Effector CD4-positive, alpha-beta T cell (primary cell): ENCODE measurements around the gene DECR2.
"Not testable (repeated sequence)": the region's sequence is repeated elsewhere in the genome, so short reads cannot be mapped to it uniquely, and the experiment has no call there.

ENCODE experiments used
- DNase-seq: peaks from one replicate; pipeline ENCODE4 v3.0.0-alpha.2; 2020
- total RNA-seq: gene quantifications from one replicate; lab custom pipeline; 2026; lab: John Stamatoyannopoulos, UW

The DECR2 gene, protein sequence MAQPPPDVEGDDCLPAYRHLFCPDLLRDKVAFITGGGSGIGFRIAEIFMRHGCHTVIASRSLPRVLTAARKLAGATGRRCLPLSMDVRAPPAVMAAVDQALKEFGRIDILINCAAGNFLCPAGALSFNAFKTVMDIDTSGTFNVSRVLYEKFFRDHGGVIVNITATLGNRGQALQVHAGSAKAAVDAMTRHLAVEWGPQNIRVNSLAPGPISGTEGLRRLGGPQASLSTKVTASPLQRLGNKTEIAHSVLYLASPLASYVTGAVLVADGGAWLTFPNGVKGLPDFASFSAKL
- total RNA-seq, result 1.3 reads per million

- peak; percentile 99 for DNase-seq
Observed at GRCh38 chr16:401468-402348, at the start of gene DECR2. DECR2 (plus strand) TSS chr16:401885; CDS start chr16:401964, 79 bp downstream.

GRCh38 chr16:352547-353403, 48.9 kb upstream of the DECR2 start, which contains the start of gene AXIN1:
AXIN1 (minus strand) TSS chr16:352723; CDS start chr16:347025, 5,698 bp downstream.
- peak; percentile 100 for DNase-seq

- no peak for DNase-seq
Observed at GRCh38 chr16:353404-354290, 48.0 kb upstream of the DECR2 start.

GRCh38 chr16:354291-354881, 47.3 kb upstream of the DECR2 start:
- no peak for DNase-seq

- DNase-seq, result no peak
Observed at GRCh38 chr16:354971-355461, 46.7 kb upstream of the DECR2 start.

DNA sequence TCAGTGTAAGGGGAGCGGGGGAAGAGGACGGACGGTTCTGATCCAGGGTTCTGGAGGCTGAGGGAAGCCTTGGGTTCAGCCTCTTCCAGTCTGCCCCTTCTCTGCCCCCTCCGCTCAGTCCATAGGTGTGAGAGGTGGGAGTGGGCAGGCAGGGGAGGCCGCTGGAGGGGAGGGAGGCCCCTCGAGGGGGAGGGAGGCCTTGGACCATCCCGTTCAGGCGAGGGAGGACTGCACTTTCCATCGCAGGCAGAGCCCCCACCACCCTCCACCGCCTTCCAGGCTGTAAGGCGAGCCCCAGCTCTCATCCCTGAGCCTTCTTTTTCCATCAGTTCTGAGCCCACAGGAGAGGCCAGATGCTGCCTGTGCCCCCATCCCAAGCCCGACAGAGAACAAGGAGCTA, 44.9 kb upstream of the DECR2 start:
- DNase-seq, result no peak

DNA sequence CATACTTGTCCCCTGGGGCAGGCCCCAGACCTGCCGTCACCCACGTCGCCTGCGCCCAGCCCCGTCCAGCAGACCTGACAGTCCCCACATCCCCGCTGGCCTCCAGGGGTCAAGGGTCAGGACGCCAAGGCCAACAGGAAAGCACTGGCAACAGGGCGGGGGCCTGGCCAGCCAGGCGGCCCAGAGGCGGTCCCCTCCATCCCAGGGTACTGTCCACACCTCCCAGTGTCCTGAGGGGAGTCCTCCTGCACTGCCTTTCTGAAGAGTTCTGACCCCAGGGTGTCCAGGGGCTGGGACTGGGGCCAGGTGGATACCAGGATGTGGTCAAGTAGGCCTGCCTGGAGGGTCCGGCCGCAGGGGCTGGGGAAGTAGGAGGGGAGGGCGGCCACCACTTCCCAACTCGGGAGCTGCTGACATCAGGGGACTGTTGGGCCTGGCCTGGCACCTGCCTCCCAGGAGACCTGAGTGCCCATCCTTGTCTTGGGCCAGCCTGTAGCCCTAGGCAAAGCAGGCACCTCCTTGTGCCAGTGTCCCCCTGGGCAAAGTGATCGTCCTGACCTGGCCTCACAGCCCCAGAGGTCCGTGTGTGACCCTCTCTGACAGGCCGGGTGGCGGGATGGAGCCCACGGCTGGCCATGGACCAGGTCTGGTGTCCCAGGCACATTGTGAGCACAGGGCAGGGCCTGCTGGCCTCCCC, 42.5 kb upstream of the DECR2 start:
- no peak for DNase-seq

GRCh38 chr16:359871-360697, 41.6 kb upstream of the DECR2 start:
- DNase-seq, result no peak

DNA sequence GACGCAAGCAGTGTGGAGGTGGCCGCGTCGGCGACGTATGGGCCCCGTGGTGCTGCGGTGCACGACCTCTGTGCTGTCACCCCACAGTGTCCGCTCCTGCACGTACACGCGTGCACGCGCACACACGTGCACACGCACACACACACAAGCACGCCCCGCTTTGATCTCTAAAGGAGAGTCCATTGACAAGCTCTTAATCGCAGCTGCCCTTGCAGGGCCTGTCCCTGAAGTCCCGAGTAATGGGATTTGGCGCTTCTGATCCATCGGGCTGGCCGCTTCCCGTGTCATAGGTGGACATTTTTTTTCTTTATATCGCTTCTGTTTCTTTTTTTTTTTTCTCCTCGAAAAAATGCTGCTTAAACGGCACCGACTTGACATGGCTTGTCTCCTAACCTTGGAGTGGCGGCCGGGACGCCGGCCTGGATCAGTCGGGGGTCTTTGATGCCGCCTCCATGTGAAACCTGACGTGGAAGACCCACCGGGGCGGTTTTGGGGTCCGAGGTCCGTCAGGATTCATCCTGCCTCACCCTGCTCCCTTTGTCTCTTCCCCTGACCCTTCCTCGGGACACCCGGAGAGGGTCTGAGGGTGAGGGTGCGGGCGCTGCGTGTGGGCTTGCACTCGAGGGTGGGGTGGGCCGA, 40.9 kb upstream of the DECR2 start:
- DNase-seq, result no peak

- no peak for DNase-seq
Observed at GRCh38 chr16:361341-361871, 40.3 kb upstream of the DECR2 start.

DNA sequence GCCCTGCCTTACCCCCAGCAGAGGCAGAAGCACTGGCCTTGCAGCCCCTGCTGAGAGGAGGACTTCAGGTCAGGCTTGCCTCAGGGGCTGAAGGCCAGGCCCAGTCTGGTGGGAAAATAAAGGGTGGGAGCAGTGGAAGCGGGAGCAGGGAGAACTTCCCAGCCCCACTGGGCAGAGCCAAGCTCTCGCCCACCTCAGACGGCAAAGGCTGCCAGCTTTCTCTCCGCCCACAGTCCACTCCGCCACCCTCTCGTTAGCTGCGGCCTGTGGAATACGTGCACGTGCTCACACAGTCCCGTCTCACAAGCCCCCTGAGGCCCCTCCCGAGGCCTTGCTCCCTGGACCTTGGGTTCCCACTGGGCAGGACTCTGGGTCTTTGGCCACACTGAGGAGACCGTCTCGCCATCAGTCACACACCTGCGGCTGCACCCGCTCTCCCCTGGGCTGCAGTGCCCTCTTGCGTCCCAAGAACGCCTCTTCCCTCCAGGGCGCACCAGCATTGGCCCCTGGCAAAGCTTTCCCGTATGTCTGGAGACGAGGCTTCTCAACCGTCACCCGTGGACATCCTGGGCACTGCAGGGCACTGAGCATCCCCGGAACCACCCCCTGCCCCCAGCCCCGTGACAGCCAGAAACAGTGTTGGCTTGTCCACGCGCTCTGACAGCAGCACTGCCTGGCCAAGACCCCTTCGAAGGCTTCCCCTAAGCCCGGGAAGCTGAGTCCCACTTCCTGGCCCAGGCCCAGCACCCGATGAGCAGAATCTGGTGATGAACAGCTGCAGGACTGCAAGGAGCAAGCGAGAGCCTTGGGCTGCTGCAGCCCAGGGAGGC, 39.6 kb upstream of the DECR2 start:
- DNase-seq, result peak; percentile 62

DNA sequence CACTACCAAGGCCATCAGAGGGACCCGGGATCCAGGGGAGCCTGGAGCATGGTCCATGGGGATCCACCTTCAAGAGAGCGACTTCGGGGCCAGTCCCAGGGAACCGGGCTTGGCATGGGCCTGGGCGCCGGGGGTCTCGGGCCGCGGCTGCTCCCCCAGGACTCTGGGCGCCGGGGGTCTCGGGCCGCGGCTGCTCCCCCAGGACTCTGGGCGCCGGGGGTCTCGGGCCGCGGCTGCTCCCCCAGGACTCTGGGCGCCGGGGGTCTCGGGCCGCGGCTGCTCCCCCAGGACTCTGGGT, 39.0 kb upstream of the DECR2 start:
- DNase-seq, result not testable (repeated sequence)

GRCh38 chr16:363110-363765, 38.4 kb upstream of the DECR2 start:
- DNase-seq, result no peak

- no peak for DNase-seq
Observed at GRCh38 chr16:363766-364490, 37.8 kb upstream of the DECR2 start.

- no peak for DNase-seq
Observed at GRCh38 chr16:364595-365491, 36.8 kb upstream of the DECR2 start.

GRCh38 chr16:366476-366875, 35.2 kb upstream of the DECR2 start:
- no peak for DNase-seq
